Loucy (cell line): Measurements from ENCODE around the gene CEP152.

Experiments used
- CTCF ChIP-seq: fragments of 200-600 bp; sonication (generic); conservative IDR thresholded peaks from 2 replicates; pipeline ENCODE4 v1.5.1; 2014; ENCODE audit warnings: mild to moderate bottlenecking, antibody characterized with exemption, low read length
- EZH2phosphoT487 ChIP-seq: fragments of 200-600 bp; IDR thresholded peaks from 2 replicates; pipeline ENCODE4 v1.6.1; 2018; ENCODE audit warnings: antibody characterized with exemption, mild to moderate bottlenecking, moderate library complexity, borderline replicate concordance

GRCh38 chr15:48859426-48859825 lies 48.6 kb upstream of the CEP152 start:
- TF ChIP-seq CTCF (no peak), EZH2phosphoT487 (no peak)
